ENCODE results near the gene MITF.
"Not testable (repeated sequence)": the region's sequence is repeated elsewhere in the genome, so short reads cannot be mapped to it uniquely, and the experiment has no call there.

Gene MITF

GRCh38 chr3:69879051-69879450 lies 139.8 kb downstream of the MITF start:
- DNase-seq = no peak

- DNase-seq = no peak
Measured at GRCh38 chr3:69880069-69880640, 140.9 kb downstream of the MITF start.

- DNase-seq = no peak
Measured at GRCh38 chr3:69881051-69881450, 141.8 kb downstream of the MITF start.

- no peak for DNase-seq
Measured at GRCh38 chr3:69881756-69882428, 142.6 kb downstream of the MITF start.

- DNase-seq = no peak
Measured at GRCh38 chr3:69882560-69882959, 143.3 kb downstream of the MITF start.

GRCh38 chr3:69888040-69888942 lies 149.0 kb downstream of the MITF start:
- DNase-seq = no peak

- no peak for DNase-seq
Measured at GRCh38 chr3:69888943-69889315, 149.7 kb downstream of the MITF start.

GRCh38 chr3:69890084-69890483 lies 150.8 kb downstream of the MITF start:
- no peak for DNase-seq

GRCh38 chr3:69890691-69891090 lies 151.4 kb downstream of the MITF start:
- DNase-seq = no peak

GRCh38 chr3:69892706-69893105 lies 153.4 kb downstream of the MITF start:
- DNase-seq = no peak

- DNase-seq = no peak
Measured at GRCh38 chr3:69893274-69893673, 154.0 kb downstream of the MITF start.

- DNase-seq = no peak
Measured at GRCh38 chr3:69896095-69896494, 156.8 kb downstream of the MITF start.

- DNase-seq = no peak
Measured at GRCh38 chr3:69900331-69900730, 161.1 kb downstream of the MITF start.

- DNase-seq = no peak
Measured at GRCh38 chr3:69901802-69902201, 162.5 kb downstream of the MITF start.

- no peak for DNase-seq
Measured at GRCh38 chr3:69902386-69902785, 163.1 kb downstream of the MITF start.

GRCh38 chr3:69906351-69906966 lies 167.2 kb downstream of the MITF start:
- DNase-seq = no peak

- no peak for DNase-seq
Measured at GRCh38 chr3:69907554-69907953, 168.3 kb downstream of the MITF start.

- DNase-seq = not testable (repeated sequence)
Measured at GRCh38 chr3:69909859-69910258, 170.6 kb downstream of the MITF start.

GRCh38 chr3:69913422-69913821 lies 174.2 kb downstream of the MITF start:
- no peak for DNase-seq

GRCh38 chr3:69914395-69914794 lies 175.1 kb downstream of the MITF start:
- no peak for DNase-seq

GRCh38 chr3:69915726-69916125 lies 176.5 kb downstream of the MITF start:
- no peak for DNase-seq

GRCh38 chr3:69920009-69920408 lies 180.7 kb downstream of the MITF start:
- DNase-seq = not testable (repeated sequence)

- DNase-seq = no peak
Measured at GRCh38 chr3:69921651-69922050, 182.4 kb downstream of the MITF start.

Data from activated T-cell treated with anti-CD3 and anti-CD28 coated beads for 4 hours (primary cell).